Cerebellar nuclear complex (tissue), 1 donor: Measurements from ENCODE around the gene SMC5.
"Not testable (repeated sequence)": the region's sequence is repeated elsewhere in the genome, so short reads cannot be mapped to it uniquely, and the experiment has no call there.

ENCODE experiments used
- DNase-seq, 2 experiments: peaks; one replicate each; lab custom pipeline; 2025; lab: John Stamatoyannopoulos, UW

The SMC5 gene

GRCh38 chr9:70258692-70259511 is at the start of gene SMC5:
Gene SMC5 (plus strand): TSS chr9:70258978. CDS start chr9:70259079, 101 bp downstream.
- DNase-seq: peak; percentile 57 to 69

- DNase-seq: no peak
These were observed 41.7 kb upstream of the SMC5 start for GRCh38 chr9:70217029-70217428.

DNA sequence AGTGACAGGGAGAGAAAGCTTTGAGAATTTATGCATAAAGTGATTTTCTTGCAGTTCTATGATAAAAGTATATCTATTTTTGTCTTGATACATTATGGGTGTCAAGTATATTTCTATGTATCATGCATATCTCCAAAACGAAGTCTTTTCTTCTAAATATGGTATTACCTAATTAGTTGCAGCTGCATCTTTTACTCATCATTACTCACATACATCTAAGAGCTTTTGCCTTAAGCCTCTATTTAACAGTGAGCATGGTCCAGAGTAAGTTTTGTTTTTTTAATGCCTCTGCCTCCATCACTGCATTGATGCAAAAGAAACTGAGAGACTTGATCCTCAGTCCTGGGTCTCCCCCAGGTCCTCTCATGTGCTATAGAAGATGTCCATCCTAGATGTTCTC is 40.0 kb upstream of the SMC5 start:
- DNase-seq: no peak

- no peak for DNase-seq
These were observed 38.6 kb upstream of the SMC5 start for GRCh38 chr9:70220216-70220615.

DNA sequence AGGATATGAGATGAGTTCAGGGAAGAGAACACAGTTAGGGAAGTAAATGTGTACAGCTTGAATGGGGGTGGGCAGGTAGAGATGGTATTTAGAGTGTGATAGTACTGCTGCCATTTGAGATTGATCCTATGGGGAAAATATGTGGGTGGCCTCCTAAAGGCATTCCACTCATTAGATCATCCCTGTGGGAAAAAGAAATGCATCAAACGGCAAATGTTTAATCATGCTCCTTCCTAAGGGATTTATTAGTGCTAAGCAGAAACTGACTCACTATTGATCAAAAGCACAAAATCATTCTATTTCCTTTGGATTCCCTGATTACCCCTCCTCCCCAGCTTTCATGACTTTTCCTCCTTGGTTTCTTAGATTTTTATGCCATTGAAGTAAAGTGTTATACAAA is 36.4 kb upstream of the SMC5 start:
- no peak for DNase-seq

- DNase-seq: no peak
These were observed 30.7 kb upstream of the SMC5 start for GRCh38 chr9:70228118-70228517.

DNA sequence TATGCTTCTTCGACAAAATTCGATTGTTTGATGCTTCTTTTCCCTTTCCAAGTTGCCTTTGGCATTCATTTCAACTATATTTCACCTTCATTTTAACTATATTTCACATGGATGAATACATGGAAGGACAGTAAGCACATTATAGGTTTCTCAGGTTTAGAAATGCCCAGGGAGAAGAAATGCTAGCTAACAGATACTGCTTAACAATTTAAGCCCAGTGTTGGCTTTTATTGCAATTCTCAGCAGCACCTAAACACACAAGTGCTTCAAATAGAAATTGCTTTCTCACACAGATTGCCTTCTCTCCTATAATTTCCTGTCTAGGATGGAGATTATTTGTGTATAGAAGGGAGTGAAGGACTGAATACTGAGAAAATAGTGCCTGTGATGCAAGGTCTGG is 30.2 kb upstream of the SMC5 start:
- peak in 1 of 2 experiments; percentile 13 for DNase-seq

DNA sequence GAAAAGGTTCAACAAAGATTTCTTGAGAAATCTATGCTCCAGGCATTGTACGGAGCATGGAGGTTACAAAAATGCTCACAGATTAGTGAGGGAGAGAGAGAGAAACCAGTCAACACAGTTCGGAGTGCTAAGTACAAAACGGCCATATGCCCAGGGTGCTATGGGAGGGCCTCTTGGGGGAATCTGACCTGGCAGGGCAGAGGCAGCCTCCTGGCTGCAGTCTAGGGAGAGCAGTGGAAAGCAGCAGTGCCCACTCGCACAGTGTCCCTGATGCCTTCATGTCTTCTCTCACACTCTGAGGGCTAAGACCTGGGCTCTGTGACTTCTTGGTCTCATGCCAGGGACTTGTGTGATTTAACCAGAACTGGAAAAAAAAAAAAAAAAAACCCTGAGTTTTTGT is 29.8 kb upstream of the SMC5 start:
- DNase-seq: peak in 1 of 2 experiments; percentile 19

- peak in 1 of 2 experiments; percentile 19 for DNase-seq
These were observed 29.2 kb upstream of the SMC5 start for GRCh38 chr9:70229579-70229978.

- no peak for DNase-seq
These were observed 26.3 kb upstream of the SMC5 start for GRCh38 chr9:70232476-70232875.

- DNase-seq: not testable (repeated sequence)
These were observed 24.6 kb upstream of the SMC5 start for GRCh38 chr9:70234208-70234607.

- not testable (repeated sequence) for DNase-seq
These were observed 12.8 kb upstream of the SMC5 start for GRCh38 chr9:70245952-70246351.

DNA sequence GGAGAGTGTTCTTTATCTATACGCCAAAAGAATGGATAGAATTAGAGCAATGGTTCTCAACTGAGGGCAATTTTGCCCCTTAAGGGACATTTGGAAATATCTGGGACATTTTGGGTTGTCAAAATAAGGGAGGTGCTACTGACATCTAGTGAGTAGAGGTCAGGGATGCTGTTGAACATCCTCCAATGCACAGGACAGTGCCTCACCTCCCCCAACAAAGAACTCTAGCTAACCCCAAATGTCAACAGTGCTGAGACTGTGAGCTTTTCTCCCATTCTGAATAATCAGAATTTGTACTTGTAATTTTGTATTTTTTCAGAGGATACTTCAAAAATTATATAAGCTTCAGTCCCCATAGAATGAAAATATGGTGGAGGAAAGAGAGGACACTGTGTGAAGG is 8.6 kb upstream of the SMC5 start:
- DNase-seq: no peak

DNA sequence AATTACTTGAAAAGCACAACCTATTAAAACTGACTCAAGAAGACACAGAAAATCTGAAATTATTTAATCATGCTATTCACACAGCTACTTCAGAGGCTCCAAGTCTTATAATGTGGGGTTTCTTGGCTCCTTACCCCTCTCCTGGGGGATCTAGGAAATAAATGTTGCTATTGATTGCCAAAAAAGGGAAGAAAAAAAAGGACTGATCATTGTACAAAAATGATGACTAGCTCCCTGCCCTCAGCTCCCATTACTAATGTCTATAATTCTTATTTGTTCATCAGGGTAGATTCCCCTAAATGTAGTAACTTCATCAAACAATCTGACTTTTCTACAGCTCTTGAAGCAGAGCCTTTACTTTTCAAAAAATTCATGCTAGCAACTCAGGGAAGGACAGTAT is 3.3 kb upstream of the SMC5 start:
- no peak for DNase-seq

DNA sequence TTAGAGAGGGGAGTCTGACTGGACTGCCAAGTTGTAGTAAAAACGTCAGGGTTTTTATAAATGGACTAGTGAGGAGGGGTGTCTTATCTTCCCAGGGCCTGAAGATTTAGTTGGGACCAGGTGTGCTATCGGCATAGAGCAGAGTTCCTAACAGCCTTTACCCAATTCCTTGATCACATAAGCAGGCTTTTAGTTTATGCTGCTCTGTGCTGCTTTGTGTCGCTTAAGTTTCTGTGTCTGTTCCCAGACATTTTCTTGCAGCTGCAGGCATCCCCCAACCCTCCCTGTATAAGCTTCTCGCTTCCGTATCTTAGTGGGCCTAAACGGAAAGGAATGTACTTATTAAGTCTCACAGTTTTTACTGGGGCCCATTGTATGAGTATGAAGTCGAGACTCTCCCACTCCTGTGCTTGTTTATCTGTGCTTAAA is 2.6 kb upstream of the SMC5 start:
- DNase-seq: no peak

GRCh38 chr9:70257502-70257901 is 1.3 kb upstream of the SMC5 start:
- DNase-seq: no peak

- DNase-seq: no peak
These were observed 637 bp upstream of the SMC5 start for GRCh38 chr9:70257991-70258691.

DNA sequence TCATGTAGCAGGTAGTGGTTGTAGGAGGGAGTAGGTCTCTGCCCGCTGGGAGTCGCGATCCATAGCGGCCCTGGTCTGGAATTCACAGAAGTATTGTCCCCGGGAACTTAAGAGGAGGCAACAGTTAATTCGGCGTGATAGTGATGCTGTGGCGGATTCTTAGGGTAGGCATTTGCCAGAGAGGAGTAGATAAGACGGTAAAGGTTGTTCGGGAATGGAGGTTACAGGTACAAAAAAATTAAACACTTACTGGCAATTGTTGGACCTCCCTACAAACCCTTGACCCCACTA is 679 bp downstream of the SMC5 start:
- no peak for DNase-seq

GRCh38 chr9:70260007-70260443 is 1.2 kb downstream of the SMC5 start:
- no peak for DNase-seq

GRCh38 chr9:70260606-70261005 is 1.8 kb downstream of the SMC5 start:
- DNase-seq: no peak

DNA sequence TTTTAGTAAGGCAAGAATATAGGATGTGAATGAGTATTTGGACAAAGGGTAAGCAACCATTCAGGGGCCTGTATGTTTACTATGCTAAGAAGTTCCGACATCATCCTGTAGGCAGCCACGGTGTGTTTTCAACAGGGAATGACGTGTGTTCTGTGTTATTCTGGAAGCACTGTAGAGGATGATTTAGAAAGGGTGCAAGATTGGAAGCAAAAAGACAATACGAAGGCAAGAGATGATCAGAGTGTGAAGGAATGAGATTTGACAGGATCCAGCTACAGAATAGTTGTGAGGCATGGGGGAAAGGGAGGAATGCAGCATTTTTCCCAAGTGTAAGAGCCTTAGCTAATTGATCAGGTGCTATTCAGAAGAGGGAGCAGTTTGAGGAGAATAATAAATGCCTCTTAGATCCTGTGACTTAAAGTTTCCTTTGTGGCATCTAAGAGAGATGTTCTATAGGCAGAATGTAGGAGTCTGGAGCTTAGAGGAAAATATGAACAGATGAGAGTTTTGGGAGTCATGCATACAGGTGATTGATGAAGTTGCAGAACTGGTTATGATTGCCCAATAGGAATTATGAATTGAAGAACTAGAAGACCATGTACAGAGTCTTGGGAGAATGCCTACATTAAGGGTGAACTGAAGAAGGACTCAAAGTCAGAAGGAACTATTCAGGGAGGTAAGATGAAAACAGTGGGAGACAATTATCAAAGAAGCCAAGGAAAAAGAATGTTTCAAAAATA is 2.5 kb downstream of the SMC5 start:
- no peak for DNase-seq

- no peak for DNase-seq
These were observed 3.6 kb downstream of the SMC5 start for GRCh38 chr9:70262366-70262765.

- no peak for DNase-seq
These were observed 4.2 kb downstream of the SMC5 start for GRCh38 chr9:70262948-70263347.
